ENCODE results near the gene CACNG3. TPM values are rescaled to one million over a fixed set of nuclear protein-coding genes. Genes with fewer than 3 reads are reported as not detected.
"Not testable (repeated sequence)": the region's sequence is repeated elsewhere in the genome, so short reads cannot be mapped to it uniquely, and the experiment has no call there.

Gene CACNG3
- total RNA-seq, 1 experiment from 2014 or later, result not detected

DNA sequence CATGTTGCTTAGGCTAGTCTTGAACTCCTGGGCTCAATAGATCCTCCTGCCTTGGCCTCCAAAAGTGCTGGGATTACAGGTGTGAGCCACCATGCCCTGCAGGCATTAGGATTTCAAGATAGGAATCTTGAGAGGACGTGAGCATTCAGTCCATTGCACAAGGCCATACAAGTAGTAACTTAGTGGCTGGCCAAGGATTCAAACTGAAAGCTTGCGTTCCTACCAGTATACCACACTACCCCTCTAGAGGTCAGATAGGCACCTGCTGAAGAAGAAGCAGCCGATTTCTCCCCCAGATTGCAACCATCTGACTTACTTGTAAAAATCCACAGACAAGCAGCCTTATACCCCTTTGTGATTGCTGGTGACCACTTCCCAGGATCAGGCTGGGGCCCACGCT lies 80.9 kb downstream of the CACNG3 start:
- Histone ChIP-seq H3K27me3 (ENCODE audit: low read length) (peaks cover 22% of the 10 kb centered on the region), H3K4me2 (ENCODE audit: low read length) (no peak overlapping the region), H3K9ac (ENCODE audit: low read length) (no peak overlapping the region), H4K20me1 (ENCODE audit: low read length) (no peaks in the 10 kb centered on the region), H3K9me3 (ENCODE audit: low read length) (no peaks in the 10 kb centered on the region), H3K9me2 (replicated peaks; ENCODE audit: low read length) (no peaks in the 10 kb centered on the region), H3K4me3 (ENCODE audit: low read length) (no peak overlapping the region), H3K36me3 (ENCODE audit: low read depth, low read length) (no peaks in the 10 kb centered on the region), H3K4me1 (ENCODE audit: insufficient read depth, low read length) (no peaks in the 10 kb centered on the region), H3K27ac (ENCODE audit: low read length) (no peak overlapping the region), H2AFZ (ENCODE audit: low read length) (no peak overlapping the region), H3F3A (ENCODE audit: low read length, unreplicated experiment) (no peaks in the 10 kb centered on the region), H3K79me2 (ENCODE audit: low read length) (no peaks in the 10 kb centered on the region)
- ATAC-seq, result no peak
- intact Hi-C loops (cut with micrococcal nuclease), result no loop called here
- ChIA-PET CTCF (no interaction called here), POLR2A (ENCODE audit: unreplicated experiment) (no interaction called here)
- DNase-seq, result no peak
- BruUV-seq (replicated peaks), result no TSS peak
- TF ChIP-seq, protein P1, sequence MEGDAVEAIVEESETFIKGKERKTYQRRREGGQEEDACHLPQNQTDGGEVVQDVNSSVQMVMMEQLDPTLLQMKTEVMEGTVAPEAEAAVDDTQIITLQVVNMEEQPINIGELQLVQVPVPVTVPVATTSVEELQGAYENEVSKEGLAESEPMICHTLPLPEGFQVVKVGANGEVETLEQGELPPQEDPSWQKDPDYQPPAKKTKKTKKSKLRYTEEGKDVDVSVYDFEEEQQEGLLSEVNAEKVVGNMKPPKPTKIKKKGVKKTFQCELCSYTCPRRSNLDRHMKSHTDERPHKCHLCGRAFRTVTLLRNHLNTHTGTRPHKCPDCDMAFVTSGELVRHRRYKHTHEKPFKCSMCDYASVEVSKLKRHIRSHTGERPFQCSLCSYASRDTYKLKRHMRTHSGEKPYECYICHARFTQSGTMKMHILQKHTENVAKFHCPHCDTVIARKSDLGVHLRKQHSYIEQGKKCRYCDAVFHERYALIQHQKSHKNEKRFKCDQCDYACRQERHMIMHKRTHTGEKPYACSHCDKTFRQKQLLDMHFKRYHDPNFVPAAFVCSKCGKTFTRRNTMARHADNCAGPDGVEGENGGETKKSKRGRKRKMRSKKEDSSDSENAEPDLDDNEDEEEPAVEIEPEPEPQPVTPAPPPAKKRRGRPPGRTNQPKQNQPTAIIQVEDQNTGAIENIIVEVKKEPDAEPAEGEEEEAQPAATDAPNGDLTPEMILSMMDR (conservative IDR thresholded peaks at IDR 0.05; ENCODE audit: low read depth, low read length), result no peak
- TF ChIP-seq EZH2 (IDR thresholded peaks at IDR 0.05; ENCODE audit: low read length, unreplicated experiment) (no peak), EZH2phosphoT487 (IDR thresholded peaks at IDR 0.05; ENCODE audit: borderline replicate concordance, low read length) (no peak)

DNA sequence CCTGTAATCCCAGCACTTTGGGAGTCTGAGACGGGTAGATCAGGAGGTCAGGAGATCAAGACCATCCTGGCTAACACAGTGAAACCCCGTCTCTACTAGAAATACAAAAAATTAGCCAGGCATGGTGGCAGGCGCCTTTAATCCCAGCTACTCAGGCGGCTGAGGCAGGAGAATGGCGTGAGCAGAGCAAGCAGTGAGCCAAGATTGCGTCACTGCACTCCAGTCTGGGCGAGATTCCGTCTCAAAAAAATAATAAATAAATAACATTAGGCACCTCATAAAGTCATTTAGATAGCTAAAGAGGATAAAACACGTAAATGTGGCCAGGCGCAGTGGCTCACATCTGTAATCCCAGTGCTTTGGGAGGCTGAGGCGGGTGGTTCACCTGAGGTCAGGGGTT lies 87.7 kb downstream of the CACNG3 start:
- H2AFZ ChIP-seq (ENCODE audit: low read length); H3K9ac ChIP-seq (ENCODE audit: low read length); ATAC-seq; H3K9me2 ChIP-seq (replicated peaks; ENCODE audit: low read length); CTCF ChIA-PET; H4K20me1 ChIP-seq (ENCODE audit: low read length); intact Hi-C loops (cut with micrococcal nuclease); H3F3A ChIP-seq (ENCODE audit: low read length, unreplicated experiment); DNase-seq; H3K4me2 ChIP-seq (ENCODE audit: low read length); H3K36me3 ChIP-seq (ENCODE audit: low read depth, low read length); H3K9me3 ChIP-seq (ENCODE audit: low read length); H3K4me3 ChIP-seq (ENCODE audit: low read length); POLR2A ChIA-PET (ENCODE audit: unreplicated experiment); H3K79me2 ChIP-seq (ENCODE audit: low read length); BruUV-seq (replicated peaks); H3K27ac ChIP-seq (ENCODE audit: low read length); H3K4me1 ChIP-seq (ENCODE audit: insufficient read depth, low read length): not testable (repeated sequence)
- H3K27me3 ChIP-seq (ENCODE audit: low read length), result peaks cover 55% of the 10 kb centered on the region

DNA sequence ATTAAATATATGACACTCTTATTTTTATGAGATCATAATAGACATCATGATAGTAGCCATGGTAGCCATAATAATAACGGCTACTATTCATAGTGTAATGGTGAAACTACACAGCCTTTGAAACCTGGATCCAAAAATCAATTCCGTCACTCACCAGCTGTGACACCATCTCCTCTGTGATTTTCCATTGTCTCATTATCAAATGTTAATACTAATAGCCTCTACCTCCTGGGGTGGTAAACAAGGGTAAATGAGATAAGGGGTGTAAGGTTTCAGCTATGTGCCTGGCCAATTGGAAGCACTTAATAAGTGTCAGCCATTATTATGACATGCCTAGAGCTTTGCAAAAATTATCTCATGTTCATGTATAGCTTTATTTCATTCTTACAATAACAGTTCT lies 88.6 kb downstream of the CACNG3 start:
- H2AFZ ChIP-seq (ENCODE audit: low read length), result no peak overlapping the region
- H3K9ac ChIP-seq (ENCODE audit: low read length), result no peak overlapping the region
- no peaks in the 10 kb centered on the region for H3K9me3 ChIP-seq (ENCODE audit: low read length)
- H3K4me2 ChIP-seq (ENCODE audit: low read length), result no peak overlapping the region
- no peaks in the 10 kb centered on the region for H3K4me1 ChIP-seq (ENCODE audit: insufficient read depth, low read length)
- no peaks in the 10 kb centered on the region for H3K9me2 ChIP-seq (replicated peaks; ENCODE audit: low read length)
- H3F3A ChIP-seq (ENCODE audit: low read length, unreplicated experiment), result no peaks in the 10 kb centered on the region
- H3K79me2 ChIP-seq (ENCODE audit: low read length), result no peaks in the 10 kb centered on the region
- BruUV-seq (replicated peaks), result no TSS peak
- no peaks in the 10 kb centered on the region for H3K36me3 ChIP-seq (ENCODE audit: low read depth, low read length)
- ATAC-seq (no peak), DNase-seq (no peak)
- no peak overlapping the region for H3K4me3 ChIP-seq (ENCODE audit: low read length)
- intact Hi-C loops (cut with micrococcal nuclease), result no loop called here
- POLR2A ChIA-PET (ENCODE audit: unreplicated experiment), result no interaction called here
- no peak overlapping the region for H3K27ac ChIP-seq (ENCODE audit: low read length)
- peaks cover 53% of the 10 kb centered on the region for H3K27me3 ChIP-seq (ENCODE audit: low read length)
- no peaks in the 10 kb centered on the region for H4K20me1 ChIP-seq (ENCODE audit: low read length)
- no peak for TF ChIP-seq EZH2 (IDR thresholded peaks at IDR 0.05; ENCODE audit: low read length, unreplicated experiment)
- TF ChIP-seq, protein P1 (conservative IDR thresholded peaks at IDR 0.05; ENCODE audit: low read depth, low read length), result no peak
- no peak for TF ChIP-seq EZH2phosphoT487 (IDR thresholded peaks at IDR 0.05; ENCODE audit: borderline replicate concordance, low read length)
- CTCF ChIA-PET, result no interaction called here

Measured in PC-3 (cell line).